AG04449 (cell line): ENCODE data around the gene MS4A3.

Experiments
- CTCF ChIA-PET: fragments of 350-600 bp; formaldehyde crosslinking; extraction: SDS; loops from one replicate; lab custom pipeline; 2021; ENCODE audit warnings: antibody characterized with exemption; lab: Yijun Ruan, JAX
- POLR2A ChIA-PET: fragments of 400-600, 350-600 bp; formaldehyde crosslinking; extraction: SDS; loops from one replicate; lab custom pipeline; 2020; ENCODE audit warnings: antibody characterized with exemption, inconsistent platforms; lab: Yijun Ruan, JAX
- DNase-seq: peaks from one replicate; pipeline ENCODE4 v3.0.0-alpha.2; 2010; ENCODE audit warnings: low read depth, low spot score
- H3K4me3 ChIP-seq: 2 replicates; pipeline ENCODE4 v1.5.1; 2011; ENCODE audit warnings: low read depth, mild to moderate bottlenecking, control low read depth, low read length
- CTCF ChIP-seq: IDR thresholded peaks from one replicate; pipeline ENCODE4 v1.5.1; 2011; ENCODE audit warnings: mild to moderate bottlenecking, moderate library complexity, low read length, control low read depth, inconsistent platforms; ENCODE audit not compliant: insufficient read depth; ENCODE audit errors: missing control alignments

The MS4A3 gene

GRCh38 chr11:60077216-60077817 lies 20.9 kb downstream of the MS4A3 start:
- ChIA-PET CTCF (no interaction called here), POLR2A (no interaction called here)
- no peak for DNase-seq
- H3K4me3 ChIP-seq, result no peak overlapping the region
- no peak for TF ChIP-seq CTCF

DNA sequence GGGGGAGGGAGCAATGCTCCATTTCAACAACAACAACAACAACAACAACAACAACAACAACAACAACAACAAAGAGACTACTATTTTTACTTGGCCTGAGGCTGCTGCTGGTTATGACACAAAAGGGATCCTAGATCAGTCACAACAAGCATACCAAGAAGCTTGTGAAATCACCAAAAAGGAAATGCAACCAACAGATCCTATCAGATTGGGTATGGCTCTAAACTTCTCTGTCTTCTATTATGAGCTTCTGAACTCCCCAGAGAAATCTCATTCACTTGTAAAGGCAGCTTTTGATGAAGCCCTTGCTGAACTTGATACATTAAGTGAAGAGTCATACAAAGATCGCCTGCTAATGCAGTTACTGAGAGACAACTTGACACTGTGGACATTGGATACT lies 21.5 kb downstream of the MS4A3 start:
- POLR2A ChIA-PET, result no interaction called here
- CTCF ChIA-PET, result no interaction called here
- no peak for DNase-seq
- no peak for TF ChIP-seq CTCF
- H3K4me3 ChIP-seq, result no peak overlapping the region

DNA sequence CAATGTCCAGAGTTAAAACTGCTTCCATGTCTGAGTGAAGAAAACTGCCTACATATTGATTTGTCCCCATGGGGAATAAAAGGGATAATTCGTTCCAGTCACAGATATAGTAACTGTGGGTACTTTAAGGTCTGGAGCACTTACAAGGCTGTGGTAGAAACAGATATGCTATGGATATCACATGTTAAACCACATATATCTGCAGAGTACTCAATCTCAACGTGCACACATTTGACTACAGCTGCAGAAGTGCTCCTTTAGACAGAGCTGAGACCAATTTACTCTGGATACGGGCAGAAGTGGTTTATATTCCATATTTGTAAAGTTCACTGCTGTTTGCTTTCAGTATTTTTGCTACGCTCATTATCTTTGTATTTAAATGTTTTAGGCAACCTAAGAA lies 22.3 kb downstream of the MS4A3 start:
- no peak for DNase-seq
- ChIA-PET POLR2A (no interaction called here), CTCF (no interaction called here)
- no peak for TF ChIP-seq CTCF
- H3K4me3 ChIP-seq, result no peak overlapping the region

- POLR2A ChIA-PET, result no interaction called here
- no peak for DNase-seq
Observed at GRCh38 chr11:60080535-60080934, 24.1 kb downstream of the MS4A3 start.

GRCh38 chr11:60084631-60085273 lies 28.3 kb downstream of the MS4A3 start:
- CTCF ChIA-PET, result no interaction called here
- TF ChIP-seq CTCF, result no peak
- no peak for DNase-seq
- H3K4me3 ChIP-seq, result no peak overlapping the region
- POLR2A ChIA-PET, result no interaction called here

More at GRCh38 chr11:60080535-60080934, 24.1 kb downstream of the MS4A3 start:
- TF ChIP-seq CTCF, result no peak
- CTCF ChIA-PET, result no interaction called here
- no peak overlapping the region for H3K4me3 ChIP-seq

DNA sequence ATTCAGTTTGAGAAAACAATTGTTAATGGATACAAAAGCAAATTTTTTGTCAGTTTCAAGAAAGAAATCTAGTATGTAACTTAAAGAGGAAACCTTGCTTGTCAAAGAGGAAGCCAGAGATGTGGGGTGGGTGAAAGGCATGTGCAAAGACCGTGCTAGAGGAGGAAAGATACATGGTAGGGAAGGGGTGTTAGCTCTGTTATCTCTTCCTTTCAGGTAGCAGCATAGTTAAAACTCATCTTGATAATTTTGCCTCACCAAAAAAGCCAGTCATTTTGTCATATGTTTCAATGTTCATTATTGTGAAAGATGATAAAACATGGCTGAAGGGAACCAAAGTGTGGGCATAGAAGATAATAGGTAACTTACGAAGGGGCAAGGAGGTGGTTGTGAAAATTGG lies 29.4 kb downstream of the MS4A3 start:
- H3K4me3 ChIP-seq, result no peak overlapping the region
- no peak for DNase-seq
- CTCF ChIA-PET, result no interaction called here
- no peak for TF ChIP-seq CTCF
- POLR2A ChIA-PET, result no interaction called here
